Thyroid gland (tissue), 4 donors: ENCODE results near the gene SLC22A15.

Experiments
- CTCF ChIP-seq, 6 experiments: fragments of 200-600 bp in 3 of 6; fragments of 450-650 bp in 3 of 6; sonication (generic) in 3 of 6; IDR thresholded peaks; one replicate each; pipeline ENCODE4 v1.5.1; 2016 to 2019; ENCODE audit warnings: antibody characterized with exemption in 6 of 6, mild to moderate bottlenecking in 2 of 6, inconsistent platforms in 1 of 6, moderate library complexity in 1 of 6
- POLR2A ChIP-seq, 2 donors: fragments of 450-650 bp; IDR thresholded peaks; one replicate each; pipeline ENCODE4 v1.6.1; 2017; ENCODE audit warnings: antibody characterized with exemption in 2 of 2, mild to moderate bottlenecking in 2 of 2, moderate library complexity in 1 of 2

GRCh38 chr1:115983584-115983983 lies 7.3 kb downstream of the SLC22A15 start:
- TF ChIP-seq CTCF (IDR thresholded peaks at IDR 0.05) (no peak), POLR2A (IDR thresholded peaks at IDR 0.05) (no peak)
